Measurements from ENCODE around the gene BRD3. TPM values are rescaled to one million over a fixed set of nuclear protein-coding genes. Genes with fewer than 3 reads are reported as not detected.

BRD3 gene
- total and polyA plus RNA-seq, 12 donors, result 8.4 to 73.1 (median 20.4) TPM

- intact Hi-C loops (cut with DNase I), result loop anchor here (5.0 kb wide), 2 partner anchors 34 to 39 kb away; partner anchors contain the start of gene BRD3 (in 1 of the 2)
- 91 to 95% (median 94%) methylated on average over 9 of the region's 9 CpGs for WGBS, 4 donors
These were observed 39.8 kb downstream of the BRD3 start for GRCh38 chr9:134028076-134028475.

GRCh38 chr9:134027561-134027960 is 40.3 kb downstream of the BRD3 start:
- DNase-seq, result peak in 1 of 7 donors; percentile 14
- H3K4me1 ChIP-seq (replicated peaks in 1 of 2), result peaks cover 6 to 20% of the 10 kb centered on the region in 2 donors
- no peaks in the 10 kb centered on the region for H3K27me3 ChIP-seq
- H3K9me3 ChIP-seq (replicated peaks in 1 of 3), result no peaks in the 10 kb centered on the region
- H3K27ac ChIP-seq, result no peak overlapping the region
- intact Hi-C loops (cut with DNase I), result loop anchor here (5.0 kb wide), 2 partner anchors 35 to 40 kb away; partner anchors contain the start of gene BRD3 (in 1 of the 2)
- TF ChIP-seq POLR2A (IDR thresholded peaks at IDR 0.05), result no peak
- H3K36me3 ChIP-seq (replicated peaks in 1 of 2), result peaks cover 0 to 35% of the 10 kb centered on the region in 2 donors
- 93 to 97% (median 97%) methylated on average over 7 of the region's 7 CpGs for WGBS, 4 donors
- no peak overlapping the region for H3K4me3 ChIP-seq

More at GRCh38 chr9:134028076-134028475, 39.8 kb downstream of the BRD3 start:
- H3K9me3 ChIP-seq (replicated peaks in 1 of 3), result no peaks in the 10 kb centered on the region
- no peak overlapping the region for H3K4me3 ChIP-seq
- no peaks in the 10 kb centered on the region for H3K27me3 ChIP-seq
- TF ChIP-seq POLR2A (IDR thresholded peaks at IDR 0.05), result no peak
- TF ChIP-seq, protein P1, sequence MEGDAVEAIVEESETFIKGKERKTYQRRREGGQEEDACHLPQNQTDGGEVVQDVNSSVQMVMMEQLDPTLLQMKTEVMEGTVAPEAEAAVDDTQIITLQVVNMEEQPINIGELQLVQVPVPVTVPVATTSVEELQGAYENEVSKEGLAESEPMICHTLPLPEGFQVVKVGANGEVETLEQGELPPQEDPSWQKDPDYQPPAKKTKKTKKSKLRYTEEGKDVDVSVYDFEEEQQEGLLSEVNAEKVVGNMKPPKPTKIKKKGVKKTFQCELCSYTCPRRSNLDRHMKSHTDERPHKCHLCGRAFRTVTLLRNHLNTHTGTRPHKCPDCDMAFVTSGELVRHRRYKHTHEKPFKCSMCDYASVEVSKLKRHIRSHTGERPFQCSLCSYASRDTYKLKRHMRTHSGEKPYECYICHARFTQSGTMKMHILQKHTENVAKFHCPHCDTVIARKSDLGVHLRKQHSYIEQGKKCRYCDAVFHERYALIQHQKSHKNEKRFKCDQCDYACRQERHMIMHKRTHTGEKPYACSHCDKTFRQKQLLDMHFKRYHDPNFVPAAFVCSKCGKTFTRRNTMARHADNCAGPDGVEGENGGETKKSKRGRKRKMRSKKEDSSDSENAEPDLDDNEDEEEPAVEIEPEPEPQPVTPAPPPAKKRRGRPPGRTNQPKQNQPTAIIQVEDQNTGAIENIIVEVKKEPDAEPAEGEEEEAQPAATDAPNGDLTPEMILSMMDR (IDR thresholded peaks at IDR 0.05), result no peak
- peaks cover 6 to 20% of the 10 kb centered on the region in 2 donors for H3K4me1 ChIP-seq (replicated peaks in 1 of 2)
- H3K36me3 ChIP-seq (replicated peaks in 1 of 2), result peaks cover 0 to 40% of the 10 kb centered on the region in 2 donors
- DNase-seq, result no peak
- no peak overlapping the region for H3K27ac ChIP-seq

- Histone ChIP-seq H3K27ac (no peak overlapping the region), H3K4me3 (no peak overlapping the region), H3K36me3 (replicated peaks in 1 of 2) (peaks cover 0 to 31% of the 10 kb centered on the region in 2 donors), H3K27me3 (no peaks in the 10 kb centered on the region), H3K9me3 (replicated peaks in 1 of 3) (no peaks in the 10 kb centered on the region), H3K4me1 (replicated peaks in 1 of 2) (peaks cover 6 to 20% of the 10 kb centered on the region in 2 donors)
- intact Hi-C loops (cut with DNase I), result loop anchor here (5.0 kb wide), 2 partner anchors 35 to 40 kb away; partner anchors contain the start of gene BRD3 (in 1 of the 2)
- WGBS, 4 donors, result 87 to 97% (median 93%) methylated on average over 4 to 8 of the region's 8 CpGs
- peak in 1 of 7 donors; percentile 26 for DNase-seq
- TF ChIP-seq, protein P1 (IDR thresholded peaks at IDR 0.05), result no peak
- TF ChIP-seq POLR2A (IDR thresholded peaks at IDR 0.05), result no peak
These were observed 40.8 kb downstream of the BRD3 start for GRCh38 chr9:134026981-134027380.

GRCh38 chr9:134026581-134026980 is 41.2 kb downstream of the BRD3 start:
- 78 to 84% (median 82%) methylated on average over 18 of the region's 18 CpGs for WGBS, 4 donors
- H3K4me1 ChIP-seq (replicated peaks in 1 of 2), result peaks cover 6 to 20% of the 10 kb centered on the region in 2 donors
- peaks cover 0 to 27% of the 10 kb centered on the region in 2 donors for H3K36me3 ChIP-seq (replicated peaks in 1 of 2)
- no peak overlapping the region for H3K4me3 ChIP-seq
- no peak overlapping the region for H3K27ac ChIP-seq
- H3K9me3 ChIP-seq (replicated peaks in 1 of 3), result no peaks in the 10 kb centered on the region
- intact Hi-C loops (cut with DNase I), result loop anchor here (5.0 kb wide), 2 partner anchors 36 to 41 kb away; partner anchors contain the start of gene BRD3 (in 1 of the 2)
- TF ChIP-seq, protein P1 (IDR thresholded peaks at IDR 0.05), result no peak
- no peak for TF ChIP-seq POLR2A (IDR thresholded peaks at IDR 0.05)
- no peaks in the 10 kb centered on the region for H3K27me3 ChIP-seq
- peak in 5 of 7 donors; percentile 47 to 71 (median 51) for DNase-seq

Data from adrenal gland (tissue), 12 donors.